NB4 (cell line): ENCODE measurements around the gene MARCO.

Experiments used
- CTCF ChIP-seq: IDR thresholded peaks from one replicate; pipeline ENCODE4 v1.5.1; 2012; ENCODE audit warnings: low read depth, low read length
- MAX ChIP-seq: IDR thresholded peaks from 2 replicates; pipeline ENCODE4 v1.6.1; 2011; ENCODE audit warnings: low read depth, low read length
- POLR2A ChIP-seq: IDR thresholded peaks from 2 replicates; pipeline ENCODE4 v1.6.1; 2011; ENCODE audit warnings: mild to moderate bottlenecking; ENCODE audit not compliant: insufficient read length; ENCODE audit errors: extremely low read depth

GRCh38 chr2:119015845-119016244 lies 73.9 kb downstream of the MARCO start:
- TF ChIP-seq POLR2A (no peak), CTCF (no peak), MAX (no peak)
